Mesenteric fat pad (tissue), 1 donor: Measurements from ENCODE around the gene ZNF570. TPM values are rescaled to one million over a fixed set of nuclear protein-coding genes. Genes with fewer than 3 reads are reported as not detected.

Experiments used
- total RNA-seq: library from RNA; stranded (reverse); fragmentation: NEBNext Ultra II Directional; extraction: Animal tissue kit (Norgen Biotek cat#: 25700); gene quantifications from one replicate; pipeline ENCODE4 v1.2.1, GENCODE V29; 2021
- donor health status: DM: yes; HTN: yes; CAD: no.

ZNF570 gene
- total RNA-seq, 1 donor from 2014 or later = 5.2 TPM

Other genes with a start within 250 kb of the ZNF570 start
- gene ZNF527, start 98.3 kb upstream of the ZNF570 start, total RNA-seq = 3.0 TPM
- gene ZNF569, start 1.9 kb upstream of the ZNF570 start, total RNA-seq = 5.7 TPM
- gene ZNF793, start 37.6 kb downstream of the ZNF570 start, total RNA-seq = 2.3 TPM
- gene ZNF571, start 125.4 kb downstream of the ZNF570 start, total RNA-seq = 5.4 TPM
- gene ZNF540, start 125.5 kb downstream of the ZNF570 start, total RNA-seq = 1.8 TPM
- gene ZFP30, start 186.1 kb downstream of the ZNF570 start, total RNA-seq = 8.3 TPM